G401 (cell line): ENCODE data around the gene ENTPD1. TPM values are rescaled to one million over a fixed set of nuclear protein-coding genes. Genes with fewer than 3 reads are reported as not detected.
"Not testable (repeated sequence)": the region's sequence is repeated elsewhere in the genome, so short reads cannot be mapped to it uniquely, and the experiment has no call there.

Experiments used
- DNase-seq: peaks from one replicate; pipeline ENCODE4 v3.0.0-alpha.2; 2015; ENCODE audit warnings: low spot score
- in situ Hi-C: cut with HindIII; loops from 2 replicates; pipeline ENCODE4 v1.10.0; 2016; ENCODE audit warnings: low sequenced_read_pairs, mixed read lengths
- total RNA-seq: library from RNA; depleted of rRNA; stranded (reverse); fragments of >200 nt; shearing (Covaris generic); gene quantifications from 2 replicates; pipeline ENCODE4 v1.2.3, GENCODE V29; 2014

Gene ENTPD1
- total RNA-seq, 1 experiment from 2014 or later = not detected

- peak; percentile 34 for DNase-seq
- in situ Hi-C loops = no loop called here
Measured at GRCh38 chr10:95841661-95842498, 85.9 kb downstream of the ENTPD1 start.

GRCh38 chr10:95845411-95845810 lies 89.4 kb downstream of the ENTPD1 start:
- DNase-seq = no peak
- in situ Hi-C loops = no loop called here

GRCh38 chr10:95847007-95847406 lies 91.0 kb downstream of the ENTPD1 start:
- in situ Hi-C loops = no loop called here
- no peak for DNase-seq

DNA sequence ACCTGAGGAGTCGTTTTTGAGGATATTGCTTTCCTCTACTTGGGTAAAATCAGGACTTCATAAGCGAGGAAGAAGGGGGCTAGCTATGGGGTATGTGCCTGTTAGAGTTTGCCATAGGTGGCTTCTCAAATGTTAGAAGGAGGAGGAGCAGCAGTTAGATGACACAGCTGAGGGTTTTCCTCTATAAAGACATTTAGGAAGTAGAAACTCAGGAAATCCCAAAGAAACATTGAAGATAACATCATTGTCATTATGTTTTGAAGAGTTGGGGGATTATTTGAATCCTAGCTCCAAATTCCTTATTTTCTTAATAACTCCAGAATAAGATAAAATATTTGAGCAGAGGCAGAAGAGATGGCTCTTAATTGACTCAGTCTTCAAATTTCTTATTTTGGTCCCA lies 92.9 kb downstream of the ENTPD1 start:
- no peak for DNase-seq
- in situ Hi-C loops = no loop called here

- in situ Hi-C loops = no loop called here
- no peak for DNase-seq
Measured at GRCh38 chr10:95850791-95851190, 94.8 kb downstream of the ENTPD1 start.

- in situ Hi-C loops = no loop called here
- DNase-seq = peak; percentile 12
Measured at GRCh38 chr10:95860166-95860940, 104.4 kb downstream of the ENTPD1 start.

DNA sequence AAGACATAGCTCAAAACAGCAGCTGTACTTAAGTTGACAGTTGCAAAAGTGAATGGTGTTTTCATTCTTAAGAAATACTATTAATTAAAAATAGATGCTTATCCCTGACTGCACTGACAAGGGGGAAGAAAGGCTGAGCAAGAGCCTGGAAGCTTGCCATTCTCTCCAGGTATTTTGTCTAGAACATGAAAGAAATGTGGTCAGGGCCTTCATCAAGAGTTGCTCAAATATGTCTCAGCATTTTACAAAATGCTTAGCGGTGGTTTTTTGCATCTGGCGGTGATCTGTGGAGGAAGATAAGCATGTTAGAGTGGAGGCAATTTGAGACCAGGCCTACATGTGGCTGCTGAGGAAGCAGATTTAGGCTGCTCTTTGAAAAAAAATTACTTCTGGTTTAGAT lies 105.4 kb downstream of the ENTPD1 start:
- in situ Hi-C loops = no loop called here

DNA sequence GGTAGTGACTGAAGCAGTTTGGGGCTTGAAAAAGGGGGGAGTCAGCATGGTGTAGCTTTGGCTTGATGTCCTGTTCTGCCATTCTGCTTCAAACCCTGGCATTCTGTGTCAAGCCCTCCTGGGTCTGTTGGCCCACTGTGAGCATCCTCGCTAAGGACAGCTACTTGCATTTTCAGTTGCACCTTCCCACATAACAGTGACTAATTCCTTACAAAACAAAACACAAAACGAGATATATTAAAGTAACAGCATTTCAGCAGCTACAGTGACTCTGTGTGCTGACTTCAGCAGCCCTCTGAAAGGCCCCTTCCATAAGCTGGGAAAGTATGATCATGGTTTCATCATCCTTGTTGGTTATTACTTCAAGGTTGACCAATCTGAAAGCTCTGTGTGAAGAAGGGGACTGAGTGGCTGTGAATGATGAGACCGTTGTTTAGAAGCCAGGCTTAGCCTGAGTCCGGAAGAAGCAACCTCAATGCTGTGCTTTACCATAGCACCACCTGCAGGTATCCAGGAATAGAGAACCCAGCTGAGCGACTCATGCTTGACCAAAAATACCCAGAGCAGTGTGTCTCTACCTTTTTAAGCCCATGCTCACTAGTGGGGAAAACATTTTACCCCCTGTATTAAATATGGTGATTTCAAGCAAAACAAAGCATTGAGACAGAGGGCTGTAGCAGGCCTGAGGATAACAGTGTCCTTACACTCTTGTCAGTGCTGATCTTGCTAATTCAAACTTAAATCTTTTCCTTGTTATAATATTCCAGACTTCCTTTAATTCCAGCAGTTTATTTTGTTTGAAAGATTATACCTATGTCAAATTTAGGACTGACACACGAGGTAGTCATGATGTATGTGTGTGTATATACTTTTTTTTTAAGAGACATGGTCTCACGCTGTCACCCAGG lies 109.2 kb downstream of the ENTPD1 start:
- in situ Hi-C loops = no loop called here

More for the DNA sequence above, 105.4 kb downstream of the ENTPD1 start:
- no peak for DNase-seq

DNA sequence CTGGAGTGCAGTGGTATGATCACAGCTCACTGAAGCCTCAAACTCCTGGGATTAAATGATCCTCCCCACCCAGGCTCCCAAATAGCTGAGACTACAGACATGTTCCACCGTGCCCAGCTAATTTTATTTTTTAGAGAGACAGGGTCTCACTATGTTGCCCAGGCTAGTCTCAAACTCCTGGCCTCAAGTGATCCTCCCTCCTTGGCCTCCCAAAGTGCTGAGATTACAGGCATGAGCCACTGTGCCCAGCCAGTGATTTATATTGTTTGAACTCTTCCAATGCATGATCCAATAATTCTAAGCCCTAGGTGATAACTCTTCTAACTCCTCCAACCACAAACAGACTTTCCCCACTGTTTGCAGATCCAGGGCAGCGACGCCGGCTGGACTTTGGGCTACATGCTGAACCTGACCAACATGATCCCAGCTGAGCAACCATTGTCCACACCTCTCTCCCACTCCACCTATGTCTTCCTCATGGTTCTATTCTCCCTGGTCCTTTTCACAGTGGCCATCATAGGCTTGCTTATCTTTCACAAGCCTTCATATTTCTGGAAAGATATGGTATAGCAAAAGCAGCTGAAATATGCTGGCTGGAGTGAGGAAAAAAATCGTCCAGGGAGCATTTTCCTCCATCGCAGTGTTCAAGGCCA lies 110.0 kb downstream of the ENTPD1 start:
- in situ Hi-C loops = no loop called here
- DNase-seq = no peak

More for the DNA sequence above, 109.2 kb downstream of the ENTPD1 start:
- peak; percentile 22 for DNase-seq

DNA sequence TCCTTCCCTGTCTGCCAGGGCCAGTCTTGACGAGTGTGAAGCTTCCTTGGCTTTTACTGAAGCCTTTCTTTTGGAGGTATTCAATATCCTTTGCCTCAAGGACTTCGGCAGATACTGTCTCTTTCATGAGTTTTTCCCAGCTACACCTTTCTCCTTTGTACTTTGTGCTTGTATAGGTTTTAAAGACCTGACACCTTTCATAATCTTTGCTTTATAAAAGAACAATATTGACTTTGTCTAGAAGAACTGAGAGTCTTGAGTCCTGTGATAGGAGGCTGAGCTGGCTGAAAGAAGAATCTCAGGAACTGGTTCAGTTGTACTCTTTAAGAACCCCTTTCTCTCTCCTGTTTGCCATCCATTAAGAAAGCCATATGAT lies 110.5 kb downstream of the ENTPD1 start:
- no peak for DNase-seq
- in situ Hi-C loops = no loop called here

DNA sequence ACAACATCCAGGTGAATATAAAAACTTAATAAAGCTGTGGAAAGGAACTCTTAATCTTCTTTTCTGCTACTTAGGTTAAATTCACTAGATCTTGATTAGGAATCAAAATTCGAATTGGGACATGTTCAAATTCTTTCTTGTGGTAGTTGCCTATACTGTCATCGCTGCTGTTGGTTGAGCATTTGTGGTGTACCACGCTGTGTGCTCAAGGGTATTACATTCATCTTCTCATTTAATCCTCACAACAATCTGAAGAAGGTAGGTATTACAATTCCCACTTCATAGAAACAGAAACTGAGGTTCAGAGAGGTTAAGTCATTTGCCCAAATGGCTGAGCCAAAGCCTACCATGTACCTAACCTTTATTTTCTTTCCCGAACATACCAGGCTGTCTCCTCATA lies 111.9 kb downstream of the ENTPD1 start:
- in situ Hi-C loops = no loop called here
- DNase-seq = no peak

DNA sequence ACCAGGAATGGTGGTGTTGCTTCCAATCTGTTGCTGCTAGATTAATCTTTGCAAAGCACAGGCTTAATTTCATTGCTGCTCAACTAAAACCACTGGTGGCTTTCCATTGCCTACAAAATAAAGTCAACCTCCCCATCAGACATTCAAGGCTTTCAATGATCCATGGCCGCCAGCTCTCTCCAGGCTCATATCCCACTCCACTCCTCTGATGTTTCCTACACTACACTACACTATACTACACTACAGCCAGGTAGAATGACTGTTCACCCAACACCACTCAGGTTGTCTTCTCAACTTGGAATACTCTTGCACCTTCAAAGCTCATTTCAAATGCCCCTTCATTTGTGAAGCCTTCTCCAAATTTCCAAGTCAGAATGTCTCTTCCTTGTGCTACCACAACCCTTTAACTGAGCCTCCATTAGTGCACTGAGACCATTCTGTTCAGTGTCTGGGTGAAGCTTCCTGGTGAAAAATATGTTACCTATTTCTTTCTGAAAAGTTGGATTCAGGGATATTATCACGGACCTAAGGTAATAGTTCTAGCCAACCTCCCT lies 116.3 kb downstream of the ENTPD1 start:
- in situ Hi-C loops = no loop called here

DNA sequence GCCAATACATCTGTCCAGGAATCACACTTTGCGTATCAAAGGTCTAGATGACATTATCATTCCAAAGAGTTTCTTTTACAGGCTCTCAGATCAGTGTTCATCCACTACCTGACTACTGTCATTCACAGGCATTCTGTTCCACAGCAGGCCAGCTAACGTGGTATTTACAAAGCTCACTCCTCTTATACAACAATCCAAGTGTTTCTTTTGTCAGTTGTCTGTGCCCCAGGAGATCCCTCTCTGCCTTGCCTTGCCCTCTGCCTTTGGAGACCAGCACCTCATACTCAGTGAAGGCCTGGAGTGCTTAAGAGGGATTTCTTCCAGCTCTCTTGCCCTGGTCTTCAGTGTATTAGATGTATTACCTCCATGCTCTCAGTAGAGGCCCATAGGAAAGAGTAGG lies 117.2 kb downstream of the ENTPD1 start:
- in situ Hi-C loops = no loop called here
- DNase-seq = no peak

More for the DNA sequence above, 116.3 kb downstream of the ENTPD1 start:
- no peak for DNase-seq

GRCh38 chr10:95873651-95874050 lies 117.7 kb downstream of the ENTPD1 start:
- no peak for DNase-seq
- in situ Hi-C loops = no loop called here

DNA sequence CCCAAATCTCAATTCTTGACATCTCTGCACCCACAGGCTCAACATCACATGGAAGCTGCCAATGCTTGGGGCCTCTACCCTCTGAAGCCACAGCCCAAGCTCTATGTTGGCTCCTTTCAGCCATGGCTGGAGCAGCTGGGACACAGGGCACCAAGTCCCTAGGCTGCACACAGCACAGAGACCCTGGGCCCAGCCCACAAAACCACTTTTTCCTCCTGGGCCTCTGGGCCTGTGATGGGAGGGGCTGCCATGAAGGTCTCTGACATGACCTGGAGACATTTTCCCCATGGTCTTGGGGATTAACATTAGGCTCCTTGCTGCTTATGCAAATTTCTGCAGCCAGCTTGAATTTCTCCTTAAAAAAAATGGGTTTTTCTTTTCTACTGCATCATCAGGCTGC lies 118.8 kb downstream of the ENTPD1 start:
- DNase-seq, in situ Hi-C loops: not testable (repeated sequence)

DNA sequence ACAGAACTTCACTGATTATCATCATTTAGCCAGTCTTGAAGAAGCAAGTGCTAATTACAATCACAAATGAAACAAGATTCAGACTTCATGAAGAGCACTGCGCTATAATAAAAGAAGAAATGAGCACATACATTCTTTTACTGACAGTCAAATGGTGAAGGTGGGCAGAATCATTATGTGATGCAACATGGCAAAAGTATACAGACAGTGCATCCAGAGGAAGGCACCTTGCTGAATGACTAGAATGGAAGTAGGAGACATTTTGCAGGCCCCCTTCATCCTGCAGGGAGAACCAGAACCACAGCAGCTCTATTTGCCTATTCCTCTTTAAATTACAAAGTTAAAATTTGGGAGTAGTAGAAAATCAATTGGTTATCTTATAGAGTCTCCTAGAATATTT lies 120.8 kb downstream of the ENTPD1 start:
- in situ Hi-C loops = no loop called here
- no peak for DNase-seq

DNA sequence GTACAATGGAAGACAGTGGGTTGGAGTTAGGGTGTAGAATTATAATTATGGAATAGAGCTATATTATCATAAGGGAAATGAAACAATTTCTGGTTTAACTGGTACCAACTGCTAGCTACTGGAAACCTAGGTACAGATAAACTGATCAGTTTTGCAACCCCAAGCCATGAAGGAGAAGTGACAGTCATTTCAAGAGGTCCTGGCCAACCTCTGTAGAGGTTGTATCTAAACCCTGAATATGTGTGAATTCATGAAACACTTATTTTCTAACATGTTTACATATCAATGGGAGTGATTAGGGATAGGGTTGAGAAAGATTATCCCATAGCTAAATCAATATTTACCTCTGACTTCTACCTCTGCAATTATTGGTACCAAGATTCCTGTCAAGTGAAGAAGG lies 121.9 kb downstream of the ENTPD1 start:
- no peak for DNase-seq
- in situ Hi-C loops = no loop called here

DNA sequence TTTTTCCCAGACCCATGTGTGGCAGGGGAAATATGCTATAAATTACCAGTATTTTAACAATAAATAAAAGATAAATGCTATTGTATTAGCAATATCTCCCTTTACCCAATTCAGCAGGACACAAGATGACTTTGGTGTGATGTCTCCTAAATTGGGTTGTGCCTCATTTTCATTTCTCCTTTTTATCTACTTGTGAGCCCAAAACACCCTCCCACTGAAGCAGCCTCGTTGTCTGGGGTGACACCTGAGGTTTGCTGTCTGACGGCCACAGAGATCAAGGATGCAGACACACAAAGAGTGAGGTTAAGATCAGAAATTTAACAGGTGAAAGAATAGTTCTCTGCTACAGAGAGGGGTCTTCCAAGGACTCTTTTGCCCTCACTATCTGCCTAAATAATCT lies 124.7 kb downstream of the ENTPD1 start:
- in situ Hi-C loops = no loop called here
- DNase-seq = no peak

GRCh38 chr10:95881316-95881715 lies 125.4 kb downstream of the ENTPD1 start:
- in situ Hi-C loops = no loop called here
- DNase-seq = no peak
